GM13977 (cell line): ENCODE data around the gene PCSK7.

ENCODE experiments used
- DNase-seq: peaks from one replicate; pipeline ENCODE4 v3.0.0; 2012; ENCODE audit warnings: low spot score
- CTCF ChIP-seq: IDR thresholded peaks from 2 replicates; pipeline ENCODE4 v1.5.1; 2012; ENCODE audit warnings: mild to moderate bottlenecking, control low read depth; ENCODE audit not compliant: insufficient read depth; ENCODE audit errors: extremely low read depth, missing control alignments
- in situ Hi-C: fragments of 300-500 bp; cut with MboI; formaldehyde crosslinking; loops from one replicate; pipeline ENCODE4 v1.12.0; 2022; ENCODE audit warnings: low sequenced_read_pairs, low pct_unique_long_range_greater_than_20kb, mixed read lengths, inconsistent platforms; ENCODE audit not compliant: unreplicated experiment

The PCSK7 gene

GRCh38 chr11:117220999-117221774 is 10.7 kb downstream of the PCSK7 start:
- no peak for TF ChIP-seq CTCF
- in situ Hi-C loops: no loop called here
- no peak for DNase-seq

GRCh38 chr11:117220568-117220967 is 11.3 kb downstream of the PCSK7 start:
- in situ Hi-C loops: no loop called here
- no peak for TF ChIP-seq CTCF
- DNase-seq: no peak

- DNase-seq: no peak
- TF ChIP-seq CTCF: no peak
- in situ Hi-C loops: no loop called here
Observed at GRCh38 chr11:117219995-117220394, 11.9 kb downstream of the PCSK7 start.

GRCh38 chr11:117219455-117219854 is 12.4 kb downstream of the PCSK7 start:
- in situ Hi-C loops: no loop called here
- no peak for DNase-seq
- no peak for TF ChIP-seq CTCF

GRCh38 chr11:117219001-117219400 is 12.9 kb downstream of the PCSK7 start:
- in situ Hi-C loops: no loop called here
- no peak for TF ChIP-seq CTCF
- no peak for DNase-seq

- no peak for DNase-seq
- in situ Hi-C loops: no loop called here
- no peak for TF ChIP-seq CTCF
Observed at GRCh38 chr11:117218133-117218915, 13.5 kb downstream of the PCSK7 start.
